Vagina (tissue), 2 donors: ENCODE results near the gene PRLHR.

Experiments
- POLR2A ChIP-seq, 2 donors: fragments of 450-650 bp; IDR thresholded peaks; one replicate each; pipeline ENCODE4 v1.6.1; 2017; ENCODE audit warnings: antibody characterized with exemption in 2 of 2, mild to moderate bottlenecking in 2 of 2, moderate library complexity in 2 of 2
- POLR2AphosphoS5 ChIP-seq, 2 donors: sonication (generic); formaldehyde crosslinking; IDR thresholded peaks; one replicate each; pipeline ENCODE4 v1.9.0; 2017; ENCODE audit warnings: antibody characterized with exemption in 2 of 2, mild to moderate bottlenecking in 2 of 2, low read depth in 1 of 2; ENCODE audit not compliant: insufficient read depth in 1 of 2
- TF ChIP-seq, protein P1 (sequence below), 3 experiments: fragments of 450-650 bp in 2 of 3; fragments of 200-600 bp in 1 of 3; sonication (generic) in 1 of 3; IDR thresholded peaks; one replicate each; pipeline ENCODE4 v1.5.1; 2017 to 2019; ENCODE audit warnings: antibody characterized with exemption in 3 of 3, mild to moderate bottlenecking in 2 of 3, moderate library complexity in 2 of 3

GRCh38 chr10:118582511-118582910 lies 12.9 kb downstream of the PRLHR start:
- TF ChIP-seq, protein P1, sequence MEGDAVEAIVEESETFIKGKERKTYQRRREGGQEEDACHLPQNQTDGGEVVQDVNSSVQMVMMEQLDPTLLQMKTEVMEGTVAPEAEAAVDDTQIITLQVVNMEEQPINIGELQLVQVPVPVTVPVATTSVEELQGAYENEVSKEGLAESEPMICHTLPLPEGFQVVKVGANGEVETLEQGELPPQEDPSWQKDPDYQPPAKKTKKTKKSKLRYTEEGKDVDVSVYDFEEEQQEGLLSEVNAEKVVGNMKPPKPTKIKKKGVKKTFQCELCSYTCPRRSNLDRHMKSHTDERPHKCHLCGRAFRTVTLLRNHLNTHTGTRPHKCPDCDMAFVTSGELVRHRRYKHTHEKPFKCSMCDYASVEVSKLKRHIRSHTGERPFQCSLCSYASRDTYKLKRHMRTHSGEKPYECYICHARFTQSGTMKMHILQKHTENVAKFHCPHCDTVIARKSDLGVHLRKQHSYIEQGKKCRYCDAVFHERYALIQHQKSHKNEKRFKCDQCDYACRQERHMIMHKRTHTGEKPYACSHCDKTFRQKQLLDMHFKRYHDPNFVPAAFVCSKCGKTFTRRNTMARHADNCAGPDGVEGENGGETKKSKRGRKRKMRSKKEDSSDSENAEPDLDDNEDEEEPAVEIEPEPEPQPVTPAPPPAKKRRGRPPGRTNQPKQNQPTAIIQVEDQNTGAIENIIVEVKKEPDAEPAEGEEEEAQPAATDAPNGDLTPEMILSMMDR (IDR thresholded peaks at IDR 0.05), result no peak
- TF ChIP-seq POLR2A (IDR thresholded peaks at IDR 0.05), result no peak
- TF ChIP-seq POLR2AphosphoS5 (IDR thresholded peaks at IDR 0.05; ENCODE audit: insufficient read depth in 1 of 2, low read depth in 1 of 2), result no peak
